PC-3 (cell line): ENCODE data around the gene RPL13. TPM values are rescaled to one million over a fixed set of nuclear protein-coding genes. Genes with fewer than 3 reads are reported as not detected.

Experiments used
- ATAC-seq: fragments of 200-7000 bp; cut with Tn5 transposase; 2 replicates; pipeline ENCODE4 v1.9.1; 2020; ENCODE audit warnings: mild to moderate bottlenecking, moderate library complexity
- BruUV-seq: library from RNA; stranded (reverse); fragments of 400-500 nt; replicated peaks from 2 replicates; lab custom pipeline; 2021; lab: Mats Ljungman, UMichigan
- CTCF ChIA-PET: fragments of 300-600 bp; sonication (Branson Sonifier 250); formaldehyde crosslinking; loops from one replicate; lab custom pipeline; 2022; ENCODE audit warnings: antibody characterized with exemption; lab: Charles Lee
- POLR2A ChIA-PET: fragments of 300-600 bp; sonication (Branson Sonifier 250); formaldehyde crosslinking; loops from one replicate; lab custom pipeline; 2022; ENCODE audit warnings: antibody characterized with exemption; ENCODE audit not compliant: unreplicated experiment; lab: Charles Lee
- DNase-seq: peaks from one replicate; pipeline ENCODE4 v3.0.0-alpha.2; 2015
- H2AFZ ChIP-seq: fragments of 300-600 bp; sonication (generic); 2 replicates; pipeline ENCODE4 v1.6.0; 2016; ENCODE audit warnings: antibody characterized with exemption, low read length
- H3F3A ChIP-seq: fragments of 300-600 bp; sonication (generic); one replicate; pipeline ENCODE4 v1.6.0; 2017; ENCODE audit warnings: antibody characterized with exemption, low read length, control low read depth, mild to moderate bottlenecking; ENCODE audit not compliant: unreplicated experiment
- H3K27ac ChIP-seq: fragments of 300-600 bp; sonication (generic); 2 replicates; pipeline ENCODE4 v1.5.1; 2016; ENCODE audit warnings: mild to moderate bottlenecking, low read length
- H3K27me3 ChIP-seq: fragments of 300-600 bp; sonication (generic); 2 replicates; pipeline ENCODE4 v1.6.1; 2016; ENCODE audit warnings: low read length, mixed read lengths
- H3K36me3 ChIP-seq: fragments of 300-600 bp; sonication (generic); 2 replicates; pipeline ENCODE4 v1.6.1; 2016; ENCODE audit warnings: low read depth, mixed run types, low read length, mixed read lengths
- H3K4me1 ChIP-seq: fragments of 300-600 bp; sonication (generic); 2 replicates; pipeline ENCODE4 v1.5.1; 2016; ENCODE audit warnings: low read length; ENCODE audit not compliant: insufficient read depth
- H3K4me2 ChIP-seq: fragments of 300-600 bp; sonication (generic); 2 replicates; pipeline ENCODE4 v1.6.0; 2016; ENCODE audit warnings: low read length
- H3K4me3 ChIP-seq: fragments of 300-600 bp; sonication (generic); 2 replicates; pipeline ENCODE4 v1.5.1; 2016; ENCODE audit warnings: mild to moderate bottlenecking, low read length, mixed read lengths
- H3K79me2 ChIP-seq: fragments of 300-600 bp; sonication (generic); 2 replicates; pipeline ENCODE4 v1.6.1; 2017; ENCODE audit warnings: low read length, mixed read lengths
- H3K9ac ChIP-seq: fragments of 300-600 bp; sonication (generic); 2 replicates; pipeline ENCODE4 v1.6.0; 2016; ENCODE audit warnings: mild to moderate bottlenecking, low read length
- H3K9me2 ChIP-seq: fragments of 300-600 bp; sonication (generic); replicated peaks from 2 replicates; pipeline ENCODE4 v1.6.1; 2016; ENCODE audit warnings: mixed run types, low read length, mixed read lengths
- H3K9me3 ChIP-seq: fragments of 300-600 bp; sonication (generic); 2 replicates; pipeline ENCODE4 v1.6.1; 2016; ENCODE audit warnings: low read length, mixed read lengths
- H4K20me1 ChIP-seq: fragments of 300-600 bp; sonication (generic); 2 replicates; pipeline ENCODE4 v1.6.1; 2016; ENCODE audit warnings: low read length, mixed read lengths
- EZH2 ChIP-seq: fragments of 300-600 bp; sonication (generic); IDR thresholded peaks from one replicate; pipeline ENCODE4 v1.6.1; 2017; ENCODE audit warnings: antibody characterized with exemption, mild to moderate bottlenecking, low read length; ENCODE audit not compliant: unreplicated experiment
- EZH2phosphoT487 ChIP-seq: fragments of 300-600 bp; sonication (generic); IDR thresholded peaks from 2 replicates; pipeline ENCODE4 v1.6.1; 2018; ENCODE audit warnings: mild to moderate bottlenecking, antibody characterized with exemption, low read length, borderline replicate concordance
- intact Hi-C: fragments of 100-400 bp; cut with micrococcal nuclease; formaldehyde crosslinking; loops from 2 replicates; pipeline ENCODE4 v1.9.0; 2023
- total RNA-seq: library from RNA; depleted of rRNA; stranded (reverse); fragments of >200 nt; gene quantifications from 2 replicates; pipeline ENCODE4 v1.2.3, GENCODE V29; 2014
- TF ChIP-seq, protein P1 (sequence below): fragments of 300-600 bp; sonication (generic); conservative IDR thresholded peaks from 2 replicates; pipeline ENCODE4 v1.5.1; 2017; ENCODE audit warnings: antibody characterized with exemption, low read depth, mild to moderate bottlenecking, low read length

The RPL13 gene
- total RNA-seq, 1 experiment from 2014 or later = 3,236 TPM

DNA sequence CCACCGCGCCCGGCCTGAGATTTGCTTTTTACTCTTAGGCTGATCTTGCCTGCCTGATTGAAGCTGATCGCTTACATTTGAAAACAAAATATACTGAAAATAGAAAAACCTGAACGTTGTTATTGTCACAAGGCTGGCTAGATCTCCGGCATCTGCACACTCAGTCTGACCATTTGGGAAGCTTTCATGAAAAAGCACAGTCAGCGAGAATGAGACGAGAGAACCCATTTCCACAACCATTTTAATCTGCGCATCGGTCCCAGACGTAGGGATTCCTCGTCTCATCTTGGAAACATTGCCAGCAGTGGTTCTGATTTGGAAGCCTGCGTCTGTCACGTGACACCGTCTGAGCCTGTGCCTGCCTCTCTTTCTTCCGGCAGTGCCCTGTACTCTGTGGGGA, 31.4 kb upstream of the RPL13 start:
- H3K79me2 ChIP-seq = no peaks in the 10 kb centered on the region
- ChIA-PET CTCF (no interaction called here), POLR2A (no interaction called here)
- H3K36me3 ChIP-seq = peaks cover 22% of the 10 kb centered on the region
- no TSS peak for BruUV-seq
- H2AFZ ChIP-seq = no peak overlapping the region
- no peaks in the 10 kb centered on the region for H3K9me2 ChIP-seq
- no peak overlapping the region for H3K27ac ChIP-seq
- no peak for TF ChIP-seq EZH2
- no peak for TF ChIP-seq EZH2phosphoT487
- TF ChIP-seq, protein P1, sequence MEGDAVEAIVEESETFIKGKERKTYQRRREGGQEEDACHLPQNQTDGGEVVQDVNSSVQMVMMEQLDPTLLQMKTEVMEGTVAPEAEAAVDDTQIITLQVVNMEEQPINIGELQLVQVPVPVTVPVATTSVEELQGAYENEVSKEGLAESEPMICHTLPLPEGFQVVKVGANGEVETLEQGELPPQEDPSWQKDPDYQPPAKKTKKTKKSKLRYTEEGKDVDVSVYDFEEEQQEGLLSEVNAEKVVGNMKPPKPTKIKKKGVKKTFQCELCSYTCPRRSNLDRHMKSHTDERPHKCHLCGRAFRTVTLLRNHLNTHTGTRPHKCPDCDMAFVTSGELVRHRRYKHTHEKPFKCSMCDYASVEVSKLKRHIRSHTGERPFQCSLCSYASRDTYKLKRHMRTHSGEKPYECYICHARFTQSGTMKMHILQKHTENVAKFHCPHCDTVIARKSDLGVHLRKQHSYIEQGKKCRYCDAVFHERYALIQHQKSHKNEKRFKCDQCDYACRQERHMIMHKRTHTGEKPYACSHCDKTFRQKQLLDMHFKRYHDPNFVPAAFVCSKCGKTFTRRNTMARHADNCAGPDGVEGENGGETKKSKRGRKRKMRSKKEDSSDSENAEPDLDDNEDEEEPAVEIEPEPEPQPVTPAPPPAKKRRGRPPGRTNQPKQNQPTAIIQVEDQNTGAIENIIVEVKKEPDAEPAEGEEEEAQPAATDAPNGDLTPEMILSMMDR = no peak
- no peak overlapping the region for H3K9ac ChIP-seq
- no peaks in the 10 kb centered on the region for H3K27me3 ChIP-seq
- no peak overlapping the region for H3K4me3 ChIP-seq
- H3K4me1 ChIP-seq = no peaks in the 10 kb centered on the region
- intact Hi-C loops = no loop called here
- ATAC-seq (no peak), DNase-seq (no peak)
- no peaks in the 10 kb centered on the region for H3K9me3 ChIP-seq
- no peaks in the 10 kb centered on the region for H4K20me1 ChIP-seq
- H3K4me2 ChIP-seq = no peak overlapping the region
- no peaks in the 10 kb centered on the region for H3F3A ChIP-seq

DNA sequence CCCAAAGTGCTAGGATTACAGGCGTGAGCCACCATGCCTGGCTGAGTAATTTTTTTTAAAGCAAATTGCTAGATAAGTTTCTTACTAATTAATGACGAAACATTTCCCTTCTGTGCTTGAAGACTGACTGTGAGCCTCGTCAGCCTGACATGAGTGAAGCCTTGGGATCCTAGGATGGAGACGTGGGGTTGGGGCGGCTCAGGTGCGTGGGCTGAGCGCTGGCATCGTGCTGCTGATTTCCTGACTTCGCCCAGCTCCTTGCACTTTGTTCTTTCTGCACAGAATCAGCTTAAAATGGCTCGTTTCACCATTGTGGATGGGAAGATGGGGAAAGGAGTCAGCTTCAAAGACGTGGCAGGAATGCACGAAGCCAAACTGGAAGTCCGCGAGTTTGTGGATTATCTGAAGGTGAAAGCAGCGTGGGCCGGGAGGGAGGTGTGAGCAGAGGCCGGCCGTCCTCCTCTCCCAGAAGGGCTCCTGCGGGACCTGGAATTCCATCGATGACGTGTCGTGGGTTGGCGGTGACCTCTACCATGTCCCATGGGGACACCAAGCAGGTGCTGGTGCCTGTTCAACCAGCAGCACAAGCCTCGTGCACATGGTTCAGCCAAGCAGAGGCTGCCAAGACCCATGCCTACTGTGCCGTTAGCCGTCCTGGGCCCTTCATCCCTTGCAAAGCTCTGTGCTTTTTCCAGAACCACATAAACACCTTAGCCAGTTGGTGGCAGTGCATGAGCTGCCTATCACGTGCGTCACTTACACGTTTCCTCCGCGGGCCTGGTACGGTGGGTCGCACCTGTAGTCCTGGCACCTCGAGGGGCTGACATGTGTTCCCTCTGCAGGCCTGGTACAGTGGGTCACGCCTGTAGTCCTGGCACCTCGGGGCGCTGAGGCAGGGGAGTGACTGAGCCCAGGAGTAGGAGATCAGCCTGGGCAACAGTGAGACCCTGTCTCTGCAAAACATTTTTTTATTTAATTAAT, 29.8 kb upstream of the RPL13 start:
- no TSS peak for BruUV-seq
- Histone ChIP-seq H3K9me2 (no peaks in the 10 kb centered on the region), H3K4me2 (no peak overlapping the region), H3K27me3 (no peaks in the 10 kb centered on the region), H3K36me3 (peaks cover 20% of the 10 kb centered on the region), H3K9ac (no peak overlapping the region), H4K20me1 (no peaks in the 10 kb centered on the region), H3K79me2 (no peaks in the 10 kb centered on the region), H3K27ac (no peak overlapping the region), H3F3A (no peaks in the 10 kb centered on the region), H2AFZ (no peak overlapping the region), H3K4me1 (no peaks in the 10 kb centered on the region), H3K4me3 (no peak overlapping the region), H3K9me3 (no peaks in the 10 kb centered on the region)
- DNase-seq (no peak), ATAC-seq (no peak)
- ChIA-PET POLR2A (no interaction called here), CTCF (no interaction called here)
- intact Hi-C loops = no loop called here
- TF ChIP-seq, protein P1 = no peak
- TF ChIP-seq EZH2phosphoT487 (no peak), EZH2 (no peak)

DNA sequence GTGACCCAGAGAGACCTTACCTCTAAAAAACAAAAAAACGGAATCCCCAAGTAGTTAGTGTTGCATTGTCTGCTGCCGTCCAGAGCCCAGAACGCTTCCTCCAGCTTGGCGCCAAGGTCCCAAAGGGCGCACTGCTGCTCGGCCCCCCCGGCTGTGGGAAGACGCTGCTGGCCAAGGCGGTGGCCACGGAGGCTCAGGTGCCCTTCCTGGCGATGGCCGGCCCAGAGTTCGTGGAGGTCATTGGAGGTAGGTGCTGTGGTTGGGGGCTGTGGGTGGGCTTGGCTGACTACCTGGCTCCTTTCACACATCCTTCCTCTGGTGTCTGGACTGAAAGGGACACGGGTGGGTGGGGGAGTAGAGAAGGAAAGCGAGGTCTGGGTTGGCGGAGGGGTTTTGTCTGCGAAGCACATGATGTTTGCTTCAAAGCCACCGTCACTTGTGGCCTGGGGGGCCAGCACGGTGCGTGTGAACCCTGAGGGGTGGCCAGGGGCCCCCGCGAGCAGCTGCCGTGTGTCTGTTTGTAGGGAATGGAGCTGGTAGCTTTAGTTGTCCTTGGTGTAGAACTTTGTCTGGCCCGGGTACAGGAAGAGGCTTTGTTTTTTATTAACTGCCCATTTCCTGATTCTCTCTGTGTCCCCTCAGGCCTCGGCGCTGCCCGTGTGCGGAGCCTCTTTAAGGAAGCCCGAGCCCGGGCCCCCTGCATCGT, 28.5 kb upstream of the RPL13 start:
- POLR2A ChIA-PET = no interaction called here
- DNase-seq (no peak), ATAC-seq (no peak)
- H3K9ac ChIP-seq = no peak overlapping the region
- intact Hi-C loops = no loop called here
- no peaks in the 10 kb centered on the region for H4K20me1 ChIP-seq
- H3K4me1 ChIP-seq = no peaks in the 10 kb centered on the region
- no peaks in the 10 kb centered on the region for H3K79me2 ChIP-seq
- H3K9me2 ChIP-seq = no peaks in the 10 kb centered on the region
- TF ChIP-seq EZH2phosphoT487 (no peak), EZH2 (no peak)
- TF ChIP-seq, protein P1 = no peak
- BruUV-seq = no TSS peak
- H2AFZ ChIP-seq = no peak overlapping the region
- H3K27ac ChIP-seq = no peak overlapping the region
- H3K4me2 ChIP-seq = no peak overlapping the region
- peaks cover 13% of the 10 kb centered on the region for H3K36me3 ChIP-seq
- CTCF ChIA-PET = no interaction called here
- no peaks in the 10 kb centered on the region for H3F3A ChIP-seq
- H3K27me3 ChIP-seq = no peaks in the 10 kb centered on the region
- H3K9me3 ChIP-seq = no peaks in the 10 kb centered on the region
- no peak overlapping the region for H3K4me3 ChIP-seq
